CD4-positive, alpha-beta T cell treated with Interleukin-12 subunit alpha and Interleukin-12 subunit beta, for 1 hour (primary cell): Measurements from ENCODE around the gene CD1B.
"Not testable (repeated sequence)": the region's sequence is repeated elsewhere in the genome, so short reads cannot be mapped to it uniquely, and the experiment has no call there.

Source experiments
- DNase-seq: peaks from one replicate; pipeline ENCODE4 v3.0.0-alpha.2; 2020

Gene CD1B

GRCh38 chr1:158331481-158332150 is at the start of gene CD1B:
Gene CD1B (minus strand): TSS chr1:158331531. CDS start chr1:158331423, 108 bp downstream.
- DNase-seq: no peak

- no peak for DNase-seq
Observed at GRCh38 chr1:158374860-158375259, 43.5 kb upstream of the CD1B start.

- DNase-seq: not testable (repeated sequence)
Observed at GRCh38 chr1:158374101-158374500, 42.8 kb upstream of the CD1B start.

- no peak for DNase-seq
Observed at GRCh38 chr1:158371188-158371953, 40.0 kb upstream of the CD1B start.

- DNase-seq: no peak
Observed at GRCh38 chr1:158366783-158367182, 35.5 kb upstream of the CD1B start.

- DNase-seq: no peak
Observed at GRCh38 chr1:158362941-158363340, 31.6 kb upstream of the CD1B start.

- no peak for DNase-seq
Observed at GRCh38 chr1:158362482-158362881, 31.2 kb upstream of the CD1B start.

GRCh38 chr1:158357441-158357840 is 26.1 kb upstream of the CD1B start:
- DNase-seq: no peak

- no peak for DNase-seq
Observed at GRCh38 chr1:158356616-158357015, 25.3 kb upstream of the CD1B start.

- no peak for DNase-seq
Observed at GRCh38 chr1:158355773-158356285, 24.5 kb upstream of the CD1B start.

GRCh38 chr1:158354255-158354654 is 22.9 kb upstream of the CD1B start:
- DNase-seq: no peak

- DNase-seq: no peak
Observed at GRCh38 chr1:158353303-158354075, 22.2 kb upstream of the CD1B start, which contains the start of gene CD1E. Gene CD1E (plus strand): TSS chr1:158353894. CDS start chr1:158353989, 95 bp downstream.

GRCh38 chr1:158348946-158349345 is 17.6 kb upstream of the CD1B start:
- not testable (repeated sequence) for DNase-seq

- not testable (repeated sequence) for DNase-seq
Observed at GRCh38 chr1:158336413-158336812, 5.1 kb upstream of the CD1B start.

GRCh38 chr1:158335213-158335532 is 3.8 kb upstream of the CD1B start:
- no peak for DNase-seq

GRCh38 chr1:158334526-158335212 is 3.3 kb upstream of the CD1B start:
- no peak for DNase-seq

GRCh38 chr1:158333405-158334155 is 2.2 kb upstream of the CD1B start:
- DNase-seq: no peak

GRCh38 chr1:158331106-158331425 is 265 bp downstream of the CD1B start:
- no peak for DNase-seq

- DNase-seq: no peak
Observed at GRCh38 chr1:158330391-158331105, 783 bp downstream of the CD1B start.

GRCh38 chr1:158329733-158330132 is 1.6 kb downstream of the CD1B start:
- DNase-seq: peak; percentile 11

GRCh38 chr1:158329300-158329699 is 2.0 kb downstream of the CD1B start:
- no peak for DNase-seq

GRCh38 chr1:158328426-158328825 is 2.9 kb downstream of the CD1B start:
- no peak for DNase-seq
